HG03575 (cell line): ENCODE results near the gene ACACA.

Experiments
- ATAC-seq: cut with Tn5 transposase; IDR thresholded peaks from one replicate; pipeline ENCODE4 v1.9.1; 2021; ENCODE audit not compliant: unreplicated experiment, insufficient number of reproducible peaks, low FRiP score; ENCODE audit errors: extremely low read depth

The ACACA gene

GRCh38 chr17:37259030-37259735 is 147.5 kb downstream of the ACACA start:
- no peak for ATAC-seq

- no peak for ATAC-seq
These were observed 150.0 kb downstream of the ACACA start for GRCh38 chr17:37256627-37257026.

- ATAC-seq: no peak
These were observed 151.2 kb downstream of the ACACA start for GRCh38 chr17:37255432-37255831.

GRCh38 chr17:37247825-37248224 is 158.8 kb downstream of the ACACA start:
- no peak for ATAC-seq

GRCh38 chr17:37246085-37246484 is 160.6 kb downstream of the ACACA start:
- ATAC-seq: no peak

GRCh38 chr17:37240381-37240780 is 166.3 kb downstream of the ACACA start:
- no peak for ATAC-seq

- no peak for ATAC-seq
These were observed 166.8 kb downstream of the ACACA start for GRCh38 chr17:37239690-37240334.

GRCh38 chr17:37234106-37234505 is 172.5 kb downstream of the ACACA start:
- no peak for ATAC-seq

- ATAC-seq: no peak
These were observed 173.6 kb downstream of the ACACA start for GRCh38 chr17:37233036-37233435.

- ATAC-seq: no peak
These were observed 174.7 kb downstream of the ACACA start for GRCh38 chr17:37231887-37232286.

- no peak for ATAC-seq
These were observed 176.0 kb downstream of the ACACA start for GRCh38 chr17:37230633-37231032.

GRCh38 chr17:37225465-37225864 is 181.2 kb downstream of the ACACA start:
- ATAC-seq: no peak

- no peak for ATAC-seq
These were observed 184.8 kb downstream of the ACACA start for GRCh38 chr17:37221865-37222264.

- ATAC-seq: no peak
These were observed 186.1 kb downstream of the ACACA start for GRCh38 chr17:37220607-37220953.

- ATAC-seq: no peak
These were observed 186.6 kb downstream of the ACACA start for GRCh38 chr17:37219876-37220606.

GRCh38 chr17:37218849-37219248 is 187.8 kb downstream of the ACACA start:
- ATAC-seq: no peak

- no peak for ATAC-seq
These were observed 192.2 kb downstream of the ACACA start for GRCh38 chr17:37214416-37214815.

- ATAC-seq: no peak
These were observed 192.7 kb downstream of the ACACA start for GRCh38 chr17:37213927-37214326.

- ATAC-seq: no peak
These were observed 194.5 kb downstream of the ACACA start for GRCh38 chr17:37212179-37212578.

- no peak for ATAC-seq
These were observed 195.5 kb downstream of the ACACA start for GRCh38 chr17:37211136-37211535.
